Measurements from ENCODE around the gene CRMP1. TPM values are rescaled to one million over a fixed set of nuclear protein-coding genes. Genes with fewer than 3 reads are reported as not detected.

The CRMP1 gene
- total and polyA plus RNA-seq, 9 of the 15 experiments (the other 6 are each of a cell fraction or from before 2014, with no cell fraction given) = 0.03 to 0.04 TPM; not detected in 7

- WGBS (ENCODE audit: insufficient coverage, low coverage, missing lambda C conversion rate) = 12% methylated on average over 1 of the region's 1 CpG
- H3K4me2 ChIP-seq (ENCODE audit: insufficient read depth, low read length) = no peak overlapping the region
- H3K36me3 ChIP-seq (ENCODE audit: control insufficient read depth, insufficient read depth, low read length) = no peaks in the 10 kb centered on the region
- H3K79me2 ChIP-seq (ENCODE audit: control insufficient read depth, insufficient read depth, low read length) = no peaks in the 10 kb centered on the region
- TF ChIP-seq ZBTB49 (CRISPR knock-in tag; IDR thresholded peaks at IDR 0.05; ENCODE audit: borderline replicate concordance) = no peak
- no peak for TF ChIP-seq NELFE (IDR thresholded peaks at IDR 0.05; ENCODE audit: insufficient read depth, insufficient read length)
- TF ChIP-seq SOX6 (IDR thresholded peaks at IDR 0.05) = no peak
- TF ChIP-seq GATAD2A (IDR thresholded peaks at IDR 0.05) = no peak
- no peak for TF ChIP-seq ZNF224 (CRISPR knock-in tag; IDR thresholded peaks at IDR 0.05)
- TF ChIP-seq ZFP1 (CRISPR knock-in tag; IDR thresholded peaks at IDR 0.05) = no peak
- TF ChIP-seq RBM39 (optimal IDR thresholded peaks at IDR 0.05; ENCODE audit: low read depth, low read length) = no peak
- TF ChIP-seq ZFP91 (CRISPR knock-in tag; IDR thresholded peaks at IDR 0.05) = no peak
- no peak for TF ChIP-seq RCOR1 (IDR thresholded peaks at IDR 0.05; ENCODE audit: borderline replicate concordance in 1 of 2, low read depth in 2 of 2, low read length in 2 of 2)
- no peak for TF ChIP-seq LCOR (CRISPR knock-in tag; IDR thresholded peaks at IDR 0.05)
- no peak for TF ChIP-seq MYBL2 (IDR thresholded peaks at IDR 0.05; ENCODE audit: low read depth)
- TF ChIP-seq MYBL2 (CRISPR knock-in tag; IDR thresholded peaks at IDR 0.05; ENCODE audit: borderline replicate concordance) = no peak
- TF ChIP-seq SNAPC5 (CRISPR knock-in tag; IDR thresholded peaks at IDR 0.05) = no peak
- no peak for TF ChIP-seq TSC22D4 (tag; IDR thresholded peaks at IDR 0.05)
- TF ChIP-seq KDM2B (CRISPR knock-in tag; IDR thresholded peaks at IDR 0.05) = no peak
- CTCF ChIA-PET (ENCODE audit: low intra/inter-chr PET ratio) = no interaction called here
- ATAC-seq (no peak), DNase-seq (ENCODE audit: extremely low read depth in 1 of 4, low spot score in 3 of 4) (no peak), FAIRE-seq (no peak)
- H3K4me1 ChIP-seq (replicated peaks in 1 of 2; ENCODE audit: control insufficient read depth in 2 of 2, insufficient read depth in 2 of 2, low read length in 2 of 2) = no peaks in the 10 kb centered on the region
- H3K27me3 ChIP-seq (ENCODE audit: control insufficient read depth in 2 of 2, insufficient read depth in 2 of 2, low read length in 2 of 2) = no peaks in the 10 kb centered on the region
- BruUV-seq (replicated peaks) = no TSS peak
- no peaks in the 10 kb centered on the region for H3K9me3 ChIP-seq (replicated peaks; ENCODE audit: control insufficient read depth, insufficient read depth, low read depth, low read length)
- no peak overlapping the region for H3K9ac ChIP-seq (ENCODE audit: insufficient read depth in 1 of 2, low read depth in 2 of 2, low read length in 2 of 2)
- no peaks in the 10 kb centered on the region for H4K20me1 ChIP-seq (replicated peaks; ENCODE audit: control insufficient read depth, insufficient read depth, low read length)
- H3K27ac ChIP-seq (ENCODE audit: extremely low read depth, low read depth, low read length) = no peak overlapping the region
- in situ Hi-C loops (cut with MboI) (no loop called here), intact Hi-C loops (cut with micrococcal nuclease) (no loop called here)
- no peak overlapping the region for H2AFZ ChIP-seq (ENCODE audit: low read depth, low read length)
- POLR2A ChIA-PET = interaction anchor here (0.6 kb wide), 1 partner anchor 17 kb away, joined by 3 read pairs; no protein-coding TSS in a partner anchor
- H3K9me1 ChIP-seq (ENCODE audit: control insufficient read depth, insufficient read depth, low read length) = no peaks in the 10 kb centered on the region
- H3K4me3 ChIP-seq = no peak overlapping the region
These were observed 116.4 kb downstream of the CRMP1 start for GRCh38 chr4:5776510-5776909.
